SK-N-SH treated with all-trans-retinoic acid at 6 μM for 48 hours (cell line): Measurements from ENCODE around the gene LAMB1.

Source experiments
- ATAC-seq: fragments of 200-7000 bp; cut with Tn5 transposase; 3 replicates; pipeline ENCODE4 v1.9.1; 2020; ENCODE audit warnings: mild to moderate bottlenecking, moderate library complexity
- ARNTL ChIP-seq: fragments of 450-650 bp; formaldehyde crosslinking; IDR thresholded peaks from 2 replicates; pipeline ENCODE4 v1.5.0; 2020; ENCODE audit warnings: low read depth, mild to moderate bottlenecking, moderate library complexity, borderline replicate concordance
- BACH2 ChIP-seq: fragments of 250-450 bp; sonication (Bioruptor Pico); IDR thresholded peaks from 2 replicates; pipeline ENCODE4 v1.9.0; 2021; ENCODE audit warnings: mild to moderate bottlenecking, borderline replicate concordance
- CREB5 ChIP-seq: fragments of 250-450 bp; sonication (Bioruptor Pico); IDR thresholded peaks from 2 replicates; pipeline ENCODE4 v1.5.1; 2020; ENCODE audit warnings: low read depth, mild to moderate bottlenecking, moderate library complexity
- CSDC2 ChIP-seq: fragments of 250-450 bp; sonication (Bioruptor Pico); IDR thresholded peaks from 2 replicates; pipeline ENCODE4 v1.5.0; 2020; ENCODE audit warnings: mild to moderate bottlenecking, moderate library complexity
- CSRNP3 ChIP-seq: fragments of 250-450 bp; sonication (Bioruptor Pico); IDR thresholded peaks from 2 replicates; pipeline ENCODE4 v1.5.1; 2021; ENCODE audit warnings: mild to moderate bottlenecking, moderate library complexity
- ESRRG ChIP-seq: fragments of 250-450 bp; sonication (Bioruptor Pico); IDR thresholded peaks from 2 replicates; pipeline ENCODE4 v1.6.1; 2021; ENCODE audit warnings: mild to moderate bottlenecking
- GLIS3 ChIP-seq: fragments of 250-450 bp; sonication (Bioruptor Pico); IDR thresholded peaks from 2 replicates; pipeline ENCODE4 v1.5.0; 2020; ENCODE audit warnings: mild to moderate bottlenecking, moderate library complexity
- ISL1 ChIP-seq: fragments of 250-450 bp; sonication (Bioruptor Pico); IDR thresholded peaks from 2 replicates; pipeline ENCODE4 v2.1.2; 2022; ENCODE audit warnings: mild to moderate bottlenecking, moderate library complexity
- OSR1 ChIP-seq: fragments of 250-450 bp; sonication (Bioruptor Pico); IDR thresholded peaks from 2 replicates; pipeline ENCODE4 v1.8.0; 2022; ENCODE audit warnings: moderate library complexity, mild to moderate bottlenecking, inconsistent platforms
- PPARA ChIP-seq: fragments of 250-450 bp; sonication (Bioruptor Pico); IDR thresholded peaks from 2 replicates; pipeline ENCODE4 v1.5.0; 2020; ENCODE audit warnings: mild to moderate bottlenecking, borderline replicate concordance
- RARB ChIP-seq: fragments of 250-450 bp; sonication (Bioruptor Pico); IDR thresholded peaks from 2 replicates; pipeline ENCODE4 v1.8.0; 2021; ENCODE audit warnings: mild to moderate bottlenecking, moderate library complexity
- SNAI2 ChIP-seq: fragments of 250-450 bp; sonication (Bioruptor Pico); IDR thresholded peaks from 2 replicates; pipeline ENCODE4 v1.5.0; 2020; ENCODE audit warnings: mild to moderate bottlenecking, moderate library complexity
- TCF4 ChIP-seq: fragments of 250-450 bp; sonication (Bioruptor Pico); IDR thresholded peaks from 2 replicates; pipeline ENCODE4 v1.8.0; 2021; ENCODE audit warnings: mild to moderate bottlenecking, moderate library complexity, borderline replicate concordance
- TOX ChIP-seq: fragments of 250-450 bp; sonication (Bioruptor Pico); IDR thresholded peaks from 2 replicates; pipeline ENCODE4 v1.8.0; 2021; ENCODE audit warnings: mild to moderate bottlenecking, moderate library complexity, borderline replicate concordance
- TSHZ2 ChIP-seq: fragments of 250-450 bp; sonication (Bioruptor Pico); IDR thresholded peaks from 2 replicates; pipeline ENCODE4 v1.5.0; 2020; ENCODE audit warnings: mild to moderate bottlenecking, moderate library complexity
- ZC3H10 ChIP-seq: fragments of 250-450 bp; sonication (Bioruptor Pico); IDR thresholded peaks from 2 replicates; pipeline ENCODE4 v1.5.1; 2021; ENCODE audit warnings: mild to moderate bottlenecking, moderate library complexity
- ZFP3 ChIP-seq: fragments of 250-450 bp; sonication (Bioruptor Pico); IDR thresholded peaks from 2 replicates; pipeline ENCODE4 v1.5.0; 2020; ENCODE audit warnings: mild to moderate bottlenecking, moderate library complexity
- ZFP30 ChIP-seq: fragments of 450-650 bp; formaldehyde crosslinking; IDR thresholded peaks from 2 replicates; pipeline ENCODE4 v1.5.0; 2022; ENCODE audit warnings: mild to moderate bottlenecking, moderate library complexity
- ZNF565 ChIP-seq: fragments of 450-650 bp; formaldehyde crosslinking; conservative IDR thresholded peaks from 2 replicates; pipeline ENCODE4 v1.5.0; 2020; ENCODE audit warnings: low read depth, mild to moderate bottlenecking, moderate library complexity
- ZNF70 ChIP-seq: fragments of 450-650 bp; formaldehyde crosslinking; IDR thresholded peaks from 2 replicates; pipeline ENCODE4 v1.5.0; 2020; ENCODE audit warnings: mild to moderate bottlenecking, moderate library complexity
- ZNF8 ChIP-seq: fragments of 450-650 bp; formaldehyde crosslinking; IDR thresholded peaks from 2 replicates; pipeline ENCODE4 v1.5.0; 2020; ENCODE audit warnings: mild to moderate bottlenecking, moderate library complexity
- TF ChIP-seq, protein P1 (sequence below): fragments of 250-450 bp; sonication (Bioruptor Pico); IDR thresholded peaks from 2 replicates; pipeline ENCODE4 v1.8.0; 2020; ENCODE audit warnings: mild to moderate bottlenecking, moderate library complexity, borderline replicate concordance

Gene LAMB1

GRCh38 chr7:108002726-108003598 lies at the start of gene LAMB1:
TSS of gene LAMB1 (minus strand) at chr7:108003161. CDS start at chr7:108002885, 276 bp downstream.
- peak; percentile 80 for ATAC-seq
- TF ChIP-seq CSDC2 = no peak
- no peak for TF ChIP-seq ZFP30 (CRISPR knock-in tag)
- TF ChIP-seq ISL1 (CRISPR knock-in tag) = no peak
- no peak for TF ChIP-seq OSR1 (CRISPR knock-in tag)
- TF ChIP-seq TSHZ2 (CRISPR knock-in tag) = no peak
- no peak for TF ChIP-seq RARB (CRISPR knock-in tag)
- no peak for TF ChIP-seq SNAI2
- no peak for TF ChIP-seq ARNTL (CRISPR knock-in tag)
- peak; percentile 63; the same call in 1 of the 2 replicates for TF ChIP-seq ZNF70
- TF ChIP-seq ZFP3 (CRISPR knock-in tag) = 0 out of 2 replicates have a peak, but pooled peaks have one; percentile 44
- no peak for TF ChIP-seq ZC3H10 (CRISPR knock-in tag)
- TF ChIP-seq BACH2 = no peak
- TF ChIP-seq GLIS3 (CRISPR knock-in tag) = no peak
- TF ChIP-seq CREB5 = no peak
- TF ChIP-seq TOX = no peak
- no peak; the same call in 1 of the 2 replicates for TF ChIP-seq CSRNP3 (CRISPR knock-in tag)
- TF ChIP-seq ESRRG (CRISPR knock-in tag) = no peak
- TF ChIP-seq, protein P1, sequence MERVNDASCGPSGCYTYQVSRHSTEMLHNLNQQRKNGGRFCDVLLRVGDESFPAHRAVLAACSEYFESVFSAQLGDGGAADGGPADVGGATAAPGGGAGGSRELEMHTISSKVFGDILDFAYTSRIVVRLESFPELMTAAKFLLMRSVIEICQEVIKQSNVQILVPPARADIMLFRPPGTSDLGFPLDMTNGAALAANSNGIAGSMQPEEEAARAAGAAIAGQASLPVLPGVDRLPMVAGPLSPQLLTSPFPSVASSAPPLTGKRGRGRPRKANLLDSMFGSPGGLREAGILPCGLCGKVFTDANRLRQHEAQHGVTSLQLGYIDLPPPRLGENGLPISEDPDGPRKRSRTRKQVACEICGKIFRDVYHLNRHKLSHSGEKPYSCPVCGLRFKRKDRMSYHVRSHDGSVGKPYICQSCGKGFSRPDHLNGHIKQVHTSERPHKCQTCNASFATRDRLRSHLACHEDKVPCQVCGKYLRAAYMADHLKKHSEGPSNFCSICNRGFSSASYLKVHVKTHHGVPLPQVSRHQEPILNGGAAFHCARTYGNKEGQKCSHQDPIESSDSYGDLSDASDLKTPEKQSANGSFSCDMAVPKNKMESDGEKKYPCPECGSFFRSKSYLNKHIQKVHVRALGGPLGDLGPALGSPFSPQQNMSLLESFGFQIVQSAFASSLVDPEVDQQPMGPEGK (CRISPR knock-in tag) = peak; percentile 62
- TF ChIP-seq TCF4 (CRISPR knock-in tag) = no peak
- no peak for TF ChIP-seq ZNF565 (CRISPR knock-in tag)
- no peak for TF ChIP-seq ZNF8

DNA sequence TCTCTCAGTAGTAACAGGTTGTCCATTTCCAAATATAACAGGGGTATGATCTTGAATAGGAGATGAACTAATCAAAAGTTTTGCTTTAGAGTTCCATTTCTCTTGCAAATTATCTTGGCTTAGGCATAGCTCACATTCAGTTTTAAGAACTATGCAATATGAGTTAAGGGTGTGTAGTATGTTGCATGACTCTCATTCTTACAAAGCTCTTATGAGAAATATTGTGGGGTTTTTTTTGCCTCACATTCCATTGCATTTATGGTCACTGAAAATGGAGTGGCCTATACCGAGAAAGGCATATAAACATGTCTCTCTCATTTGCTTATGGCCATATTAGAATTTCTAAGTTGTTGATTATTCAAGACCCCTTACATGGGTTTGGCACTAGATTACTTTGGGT lies 48.5 kb upstream of the LAMB1 start:
- TF ChIP-seq GLIS3 (CRISPR knock-in tag) = no peak
- TF ChIP-seq TOX = no peak
- no peak for TF ChIP-seq ZFP3 (CRISPR knock-in tag)
- TF ChIP-seq CSRNP3 (CRISPR knock-in tag) = no peak
- ATAC-seq = peak; percentile 50

GRCh38 chr7:108049962-108050361 lies 47.0 kb upstream of the LAMB1 start:
- TF ChIP-seq TOX = no peak
- TF ChIP-seq ZNF565 (CRISPR knock-in tag) = no peak
- TF ChIP-seq ZNF70 = no peak
- no peak for TF ChIP-seq TCF4 (CRISPR knock-in tag)
- TF ChIP-seq, protein P1 (CRISPR knock-in tag) = no peak
- TF ChIP-seq CSRNP3 (CRISPR knock-in tag) = no peak
- TF ChIP-seq ZNF8 = no peak
- no peak for TF ChIP-seq PPARA (CRISPR knock-in tag)
- no peak for TF ChIP-seq SNAI2
- TF ChIP-seq CSDC2 = no peak
- no peak for TF ChIP-seq BACH2
- no peak for TF ChIP-seq ZFP3 (CRISPR knock-in tag)
- no peak for ATAC-seq
